Pulmonary artery endothelial cell (primary cell): ENCODE measurements around the gene NMNAT2. TPM values are rescaled to one million over a fixed set of nuclear protein-coding genes. Genes with fewer than 3 reads are reported as not detected.
"Not testable (repeated sequence)": the region's sequence is repeated elsewhere in the genome, so short reads cannot be mapped to it uniquely, and the experiment has no call there.

Experiments used
- DNase-seq: peaks from one replicate; pipeline ENCODE4 v3.0.0-alpha.2; 2011; ENCODE audit warnings: low read depth, low spot score
- total RNA-seq: library from RNA; depleted of rRNA; stranded (reverse); fragments of >200 nt; gene quantifications from 2 replicates; pipeline ENCODE4 v1.2.3, GENCODE V29; 2014

NMNAT2 gene
- total RNA-seq, 1 donor from 2014 or later = 0.20 TPM

GRCh38 chr1:183288583-183288982 is 129.6 kb downstream of the NMNAT2 start:
- DNase-seq = no peak

DNA sequence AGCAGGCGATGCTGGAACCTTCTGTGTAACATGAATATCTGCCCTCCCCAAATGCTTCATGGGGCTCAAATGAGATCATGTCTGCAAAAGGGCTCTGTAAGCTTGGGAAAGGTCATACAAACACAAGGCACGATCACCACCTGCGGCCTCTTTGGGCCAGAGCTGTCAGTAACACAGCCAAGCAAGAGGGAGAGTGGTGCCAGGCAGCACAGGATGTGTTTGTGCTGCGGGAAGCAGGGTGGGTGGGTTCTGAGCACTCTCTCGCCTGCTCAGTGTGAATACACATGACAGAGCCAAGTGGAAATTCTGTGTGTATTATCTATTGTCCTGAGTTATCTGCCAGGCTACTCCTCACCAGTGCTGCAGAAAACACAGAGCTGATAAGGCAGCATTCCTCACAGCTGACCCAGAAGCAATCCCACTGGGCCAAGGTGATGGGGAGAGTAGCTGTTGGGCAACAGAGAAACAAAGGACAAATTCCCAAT is 130.9 kb downstream of the NMNAT2 start:
- peak; percentile 59 for DNase-seq

- no peak for DNase-seq
Observed at GRCh38 chr1:183285746-183286145, 132.4 kb downstream of the NMNAT2 start.

DNA sequence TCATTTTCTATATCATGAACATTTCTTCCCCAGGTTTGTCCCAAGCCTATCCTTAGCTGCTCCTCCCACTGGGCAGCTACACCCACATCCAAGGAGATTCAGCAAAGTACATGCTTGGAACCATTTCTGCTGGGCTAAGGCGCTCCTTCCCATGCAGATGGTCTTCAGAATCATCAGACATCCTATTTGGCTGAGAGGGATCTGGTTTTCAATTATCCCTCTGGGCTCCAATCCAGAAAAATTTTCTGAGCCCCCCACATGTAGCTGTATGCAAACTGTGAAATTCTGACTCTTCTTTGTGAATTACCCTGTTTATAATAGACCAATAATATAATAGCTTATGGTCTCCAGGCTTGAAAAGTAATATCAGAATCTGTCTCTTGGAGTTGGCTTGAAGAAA is 132.9 kb downstream of the NMNAT2 start:
- no peak for DNase-seq

DNA sequence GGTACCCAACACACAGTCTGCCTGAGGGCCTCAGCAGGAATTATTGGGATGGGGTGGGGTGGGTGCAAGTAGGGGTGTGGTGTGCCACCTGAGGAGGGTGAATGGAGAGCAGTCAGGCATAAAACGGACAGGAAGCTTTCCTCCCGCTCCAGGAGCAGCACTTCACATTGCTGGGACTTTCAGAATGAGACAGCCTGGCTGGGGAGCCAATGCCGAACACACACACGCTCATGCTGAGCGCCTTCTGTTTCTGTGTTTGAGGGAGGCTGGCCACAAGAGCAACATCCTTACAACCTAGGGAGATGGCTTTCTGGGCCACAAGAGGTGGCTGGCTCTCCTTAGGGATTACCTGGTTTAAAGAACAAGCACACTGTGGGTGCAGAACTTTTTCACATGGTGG is 134.1 kb downstream of the NMNAT2 start:
- DNase-seq = no peak

GRCh38 chr1:183283286-183283685 is 134.9 kb downstream of the NMNAT2 start:
- no peak for DNase-seq

DNA sequence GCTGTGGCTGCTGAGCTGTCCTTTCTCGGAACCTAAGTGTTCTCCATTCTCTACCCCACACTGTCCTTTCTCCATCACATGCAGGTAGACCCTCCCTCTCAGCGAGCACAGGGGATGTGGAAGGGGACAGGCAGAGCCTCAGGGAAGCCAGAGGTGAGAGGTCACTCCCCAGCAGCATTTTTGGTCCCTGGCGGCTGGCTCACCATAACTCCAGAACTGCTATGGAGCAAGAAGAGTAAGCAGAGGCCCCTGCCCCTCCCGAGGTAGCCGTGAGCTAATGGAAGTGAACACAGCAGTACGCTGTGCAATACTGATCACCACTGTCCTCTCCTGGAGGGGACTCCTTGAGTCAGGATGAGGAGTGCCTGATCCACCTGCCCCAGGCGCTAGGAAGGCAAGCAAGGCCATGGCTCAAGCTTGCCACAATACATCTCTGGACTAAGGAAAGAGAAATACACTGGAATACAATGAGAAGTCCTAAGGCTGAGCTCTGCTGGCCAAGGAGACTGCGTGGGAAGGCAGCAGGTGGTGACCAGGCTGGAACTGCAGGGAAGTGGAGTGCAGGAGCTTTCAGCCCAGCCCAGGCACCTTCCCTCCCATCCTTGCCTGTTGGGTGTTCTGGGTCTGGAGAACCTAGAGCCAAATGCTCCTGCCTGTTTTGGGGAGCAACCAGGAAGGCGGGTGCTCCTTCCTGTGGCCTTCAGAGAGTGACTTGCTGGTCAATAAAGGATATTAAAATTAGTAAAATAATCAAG is 135.9 kb downstream of the NMNAT2 start:
- no peak for DNase-seq

- peak; percentile 63 for DNase-seq
Observed at GRCh38 chr1:183281553-183282091, 136.6 kb downstream of the NMNAT2 start.

GRCh38 chr1:183281039-183281438 is 137.1 kb downstream of the NMNAT2 start:
- no peak for DNase-seq

DNA sequence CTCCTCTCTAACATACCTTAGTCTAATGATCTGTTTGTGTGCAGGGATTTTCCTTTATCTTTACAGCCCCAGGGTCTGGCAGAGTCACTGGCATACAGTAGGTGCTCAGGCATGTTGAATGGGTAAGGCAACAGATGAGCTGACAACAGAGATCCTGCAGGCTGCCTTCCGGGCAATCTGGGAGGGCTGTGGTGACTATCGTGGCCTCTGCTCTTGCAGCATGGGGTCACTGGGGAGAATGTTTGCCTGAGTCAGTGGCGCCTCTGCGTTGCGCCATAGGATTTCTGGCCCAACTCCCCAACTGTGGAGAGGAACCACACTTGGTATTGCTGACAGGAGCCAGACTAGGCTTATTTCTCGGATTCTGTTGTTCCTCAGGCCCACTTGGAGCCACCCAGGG is 138.3 kb downstream of the NMNAT2 start:
- no peak for DNase-seq

DNA sequence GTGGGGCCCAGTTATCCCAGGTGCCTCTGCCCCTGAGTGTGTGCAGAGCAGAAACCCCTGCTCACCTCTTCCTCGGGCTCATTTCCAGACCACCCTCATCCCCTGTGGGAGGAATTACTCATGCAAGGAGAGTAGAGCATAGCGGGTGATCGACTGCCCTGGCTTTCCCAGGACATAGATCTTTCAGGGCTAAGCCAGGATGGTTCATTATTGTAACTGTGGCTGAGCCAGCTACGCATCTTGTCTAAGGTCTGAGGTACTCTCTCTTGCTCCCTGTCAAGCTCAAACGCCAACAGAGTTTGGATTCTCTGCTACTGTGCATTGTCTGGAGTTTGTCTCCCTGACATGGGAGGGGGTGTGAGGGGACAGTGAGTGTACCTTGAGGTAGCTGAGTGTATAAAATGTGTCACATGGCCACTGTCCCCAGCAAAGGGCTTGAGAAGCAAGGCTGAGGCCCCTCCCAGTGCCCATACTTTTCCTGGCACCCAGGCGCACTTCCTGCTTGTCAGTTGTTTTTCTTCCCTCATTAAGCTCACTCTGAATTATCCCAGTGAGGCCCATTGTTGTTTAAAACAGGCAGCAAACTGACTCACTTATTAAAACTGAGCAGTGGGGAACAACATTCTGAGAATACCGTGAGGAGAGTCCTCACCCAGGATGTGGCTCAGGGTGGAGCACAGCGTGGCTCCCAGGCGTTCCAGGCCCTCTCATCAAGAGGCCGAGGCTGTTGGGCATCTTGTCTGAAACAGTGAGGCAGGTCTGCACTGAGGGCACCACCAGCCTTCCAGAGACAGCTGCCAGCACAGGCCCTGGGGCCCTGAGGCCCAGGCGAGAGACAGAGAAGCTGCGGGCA is 139.2 kb downstream of the NMNAT2 start:
- DNase-seq = no peak

- no peak for DNase-seq
Observed at GRCh38 chr1:183277821-183278738, 140.1 kb downstream of the NMNAT2 start.

DNA sequence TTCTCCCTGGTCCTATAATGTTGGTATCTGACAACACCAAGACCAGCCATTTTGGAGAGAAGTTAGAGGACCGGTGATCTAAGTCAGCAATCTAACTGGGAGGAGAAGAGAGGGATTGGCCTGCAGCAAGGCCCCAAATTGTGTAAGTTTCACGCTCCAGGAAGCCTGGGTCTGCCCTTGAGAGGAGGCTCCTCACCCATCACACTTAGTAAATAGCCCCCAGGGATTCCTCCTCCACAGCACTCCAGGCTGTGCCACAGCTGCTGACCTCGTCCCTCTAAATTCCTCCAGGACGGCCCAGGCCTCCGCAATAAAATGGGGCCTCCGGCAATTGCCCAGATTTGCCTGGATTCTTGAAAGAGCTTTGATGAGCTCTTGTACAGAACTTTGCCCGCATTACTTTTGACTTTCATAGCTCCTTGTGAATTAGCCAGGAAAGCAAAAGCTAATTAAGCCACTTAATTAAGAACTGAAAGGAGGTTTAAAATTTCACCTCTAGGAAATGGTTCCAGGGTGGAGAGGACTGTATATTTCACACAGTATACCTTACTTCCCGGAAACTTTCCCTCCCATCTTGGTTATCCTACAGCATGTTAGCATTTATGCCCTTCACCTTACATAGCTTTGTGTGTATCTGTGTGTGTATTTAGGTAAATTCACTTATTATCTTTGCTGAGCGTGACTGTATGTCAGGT is 141.6 kb downstream of the NMNAT2 start:
- DNase-seq = no peak

DNA sequence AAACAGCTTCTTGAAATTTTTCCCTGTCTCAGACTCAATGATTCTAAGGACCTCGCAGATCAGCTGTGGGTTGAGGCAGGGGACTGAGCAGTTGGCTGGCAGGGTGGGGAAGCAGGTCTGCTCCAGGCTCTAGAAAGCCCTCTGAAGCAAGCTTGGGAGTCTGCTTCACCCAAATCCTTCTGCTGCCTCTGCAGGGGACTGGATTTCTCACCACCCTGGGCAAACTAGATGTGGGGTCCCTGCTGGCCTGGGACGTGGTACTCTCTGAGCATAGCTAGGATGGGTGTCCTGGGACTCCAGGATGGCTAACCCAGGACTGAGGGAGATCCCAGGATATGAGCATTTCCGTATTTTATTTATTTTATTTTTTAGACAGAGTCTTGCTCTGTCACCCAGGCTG is 142.9 kb downstream of the NMNAT2 start:
- no peak for DNase-seq

DNA sequence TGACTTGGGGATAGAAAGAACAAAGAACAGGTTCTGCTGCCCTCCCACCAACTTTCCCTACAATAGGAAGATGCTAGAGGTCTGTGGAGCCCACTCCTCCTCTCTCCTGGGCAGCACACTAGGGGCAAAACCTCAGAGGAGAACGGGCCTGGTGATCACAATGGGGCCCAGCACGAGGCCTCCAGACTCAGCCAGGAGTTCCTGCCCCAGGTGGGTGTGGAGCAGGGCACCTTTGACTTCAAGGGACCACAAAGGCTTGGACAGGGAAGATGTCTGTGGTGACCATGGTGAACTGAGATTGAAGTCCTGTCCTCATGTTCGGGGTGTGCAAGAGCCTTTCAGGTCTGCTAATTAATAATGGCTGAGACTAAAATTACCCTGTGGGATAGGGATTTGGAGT is 143.3 kb downstream of the NMNAT2 start:
- no peak for DNase-seq

DNA sequence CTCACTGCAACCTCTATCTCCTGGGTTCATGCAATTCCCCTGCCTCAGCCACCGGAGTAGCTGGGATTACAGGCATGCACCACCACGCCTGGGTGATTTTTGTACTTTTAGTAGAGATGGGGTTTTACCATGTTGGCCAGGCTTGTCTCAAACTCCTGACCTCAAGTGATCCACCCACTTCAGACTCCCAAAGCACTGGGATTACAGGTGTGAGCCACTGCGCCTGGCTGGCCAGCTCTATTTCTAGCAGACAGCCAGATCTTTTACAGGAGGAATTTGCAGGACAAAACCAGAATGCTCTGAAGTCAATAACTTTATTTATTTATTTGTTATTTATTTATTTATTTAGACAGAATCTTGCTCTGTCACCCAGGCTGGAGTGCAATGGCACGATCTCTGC is 144.2 kb downstream of the NMNAT2 start:
- DNase-seq = not testable (repeated sequence)

GRCh38 chr1:183273300-183273699 is 144.9 kb downstream of the NMNAT2 start:
- DNase-seq = no peak

DNA sequence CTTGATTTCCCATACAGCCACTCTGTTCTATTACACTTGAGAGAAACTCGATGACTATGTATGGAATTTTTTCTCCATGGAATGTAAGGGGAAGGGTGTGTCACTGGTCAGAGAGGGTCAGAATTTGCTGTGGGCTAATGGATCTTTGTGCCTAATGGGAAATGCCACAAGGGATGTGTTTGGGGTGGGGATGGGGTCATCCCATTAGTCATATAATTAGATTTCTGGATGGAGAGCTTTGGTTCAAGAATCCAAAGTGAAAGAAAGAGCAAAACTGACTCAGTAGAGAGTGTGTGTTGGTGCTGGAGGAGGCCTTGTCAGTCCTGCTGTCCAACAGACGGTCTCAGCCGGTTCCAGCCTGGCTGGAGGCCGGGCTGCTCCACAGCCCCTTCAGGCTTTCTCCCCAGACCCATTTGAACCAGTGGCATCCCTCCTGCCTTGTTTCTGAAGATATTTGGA is 145.8 kb downstream of the NMNAT2 start:
- DNase-seq = no peak

GRCh38 chr1:183270541-183271141 is 147.5 kb downstream of the NMNAT2 start:
- peak; percentile 83 for DNase-seq
